ENCODE results near the gene GOLGA8S. TPM values are rescaled to one million over a fixed set of nuclear protein-coding genes. Genes with fewer than 3 reads are reported as not detected.

Gene GOLGA8S
- total RNA-seq, 2 experiments from 2014 or later, result 0.10 TPM; not detected in 1

DNA sequence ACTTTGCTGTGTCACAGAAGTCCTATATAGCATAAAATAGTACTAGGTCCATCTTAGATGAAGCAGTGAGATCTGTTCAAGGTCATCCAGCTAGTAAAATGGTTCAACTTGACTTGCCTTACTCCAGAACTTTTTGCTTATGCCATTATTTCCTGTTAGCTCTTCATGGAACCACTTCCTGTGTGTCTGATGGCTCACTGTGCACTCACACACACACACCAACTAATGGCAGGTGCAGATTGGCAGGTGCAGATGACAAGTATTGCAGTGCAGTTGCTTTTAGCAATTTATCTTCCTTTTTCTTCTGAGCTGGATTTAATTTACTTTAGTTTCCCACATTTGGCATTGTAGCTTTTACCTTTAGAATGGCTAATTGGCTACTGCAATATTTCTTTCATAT, 29.8 kb downstream of the GOLGA8S start:
- no peaks in the 10 kb centered on the region for H3K79me2 ChIP-seq (ENCODE audit: insufficient read depth, low read depth, low read length)
- no peaks in the 10 kb centered on the region for H3K9me2 ChIP-seq (ENCODE audit: insufficient read depth, low read length)
- TF ChIP-seq, protein P1, sequence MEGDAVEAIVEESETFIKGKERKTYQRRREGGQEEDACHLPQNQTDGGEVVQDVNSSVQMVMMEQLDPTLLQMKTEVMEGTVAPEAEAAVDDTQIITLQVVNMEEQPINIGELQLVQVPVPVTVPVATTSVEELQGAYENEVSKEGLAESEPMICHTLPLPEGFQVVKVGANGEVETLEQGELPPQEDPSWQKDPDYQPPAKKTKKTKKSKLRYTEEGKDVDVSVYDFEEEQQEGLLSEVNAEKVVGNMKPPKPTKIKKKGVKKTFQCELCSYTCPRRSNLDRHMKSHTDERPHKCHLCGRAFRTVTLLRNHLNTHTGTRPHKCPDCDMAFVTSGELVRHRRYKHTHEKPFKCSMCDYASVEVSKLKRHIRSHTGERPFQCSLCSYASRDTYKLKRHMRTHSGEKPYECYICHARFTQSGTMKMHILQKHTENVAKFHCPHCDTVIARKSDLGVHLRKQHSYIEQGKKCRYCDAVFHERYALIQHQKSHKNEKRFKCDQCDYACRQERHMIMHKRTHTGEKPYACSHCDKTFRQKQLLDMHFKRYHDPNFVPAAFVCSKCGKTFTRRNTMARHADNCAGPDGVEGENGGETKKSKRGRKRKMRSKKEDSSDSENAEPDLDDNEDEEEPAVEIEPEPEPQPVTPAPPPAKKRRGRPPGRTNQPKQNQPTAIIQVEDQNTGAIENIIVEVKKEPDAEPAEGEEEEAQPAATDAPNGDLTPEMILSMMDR (conservative IDR thresholded peaks at IDR 0.05; ENCODE audit: low read length), result no peak
- TF ChIP-seq EZH2phosphoT487 (IDR thresholded peaks at IDR 0.05; ENCODE audit: borderline replicate concordance, low read depth, low read length), result no peak
- no peaks in the 10 kb centered on the region for H3K9me3 ChIP-seq (ENCODE audit: low read length)
- H3K4me2 ChIP-seq (ENCODE audit: low read length), result no peak overlapping the region
- no peak overlapping the region for H3K27ac ChIP-seq (ENCODE audit: low read depth, low read length, poor library complexity, severe bottlenecking)
- H3K4me3 ChIP-seq (ENCODE audit: low read depth, low read length, poor library complexity, severe bottlenecking), result no peak overlapping the region
- no peaks in the 10 kb centered on the region for H3K36me3 ChIP-seq (ENCODE audit: insufficient read depth, low read length)
- DNase-seq (ENCODE audit: low spot score), result no peak
- intact Hi-C loops (cut with micrococcal nuclease; ENCODE audit: unreplicated experiment), result no loop called here
- ChIA-PET CTCF (ENCODE audit: unreplicated experiment) (no interaction called here), POLR2A (interaction anchor here (0.6 to 1.2 kb wide), 3 partner anchors 12 to 1228 kb away, joined by 3 to 4 read pairs (median 3); no protein-coding TSS in a partner anchor)
- no TSS peak for BruUV-seq (replicated peaks)
- H4K20me1 ChIP-seq (ENCODE audit: insufficient read depth, low read length), result no peaks in the 10 kb centered on the region
- no peak overlapping the region for H2AFZ ChIP-seq (ENCODE audit: low read length)
- no peaks in the 10 kb centered on the region for H3K4me1 ChIP-seq (ENCODE audit: insufficient read depth, low read length, poor library complexity, severe bottlenecking)

DNA sequence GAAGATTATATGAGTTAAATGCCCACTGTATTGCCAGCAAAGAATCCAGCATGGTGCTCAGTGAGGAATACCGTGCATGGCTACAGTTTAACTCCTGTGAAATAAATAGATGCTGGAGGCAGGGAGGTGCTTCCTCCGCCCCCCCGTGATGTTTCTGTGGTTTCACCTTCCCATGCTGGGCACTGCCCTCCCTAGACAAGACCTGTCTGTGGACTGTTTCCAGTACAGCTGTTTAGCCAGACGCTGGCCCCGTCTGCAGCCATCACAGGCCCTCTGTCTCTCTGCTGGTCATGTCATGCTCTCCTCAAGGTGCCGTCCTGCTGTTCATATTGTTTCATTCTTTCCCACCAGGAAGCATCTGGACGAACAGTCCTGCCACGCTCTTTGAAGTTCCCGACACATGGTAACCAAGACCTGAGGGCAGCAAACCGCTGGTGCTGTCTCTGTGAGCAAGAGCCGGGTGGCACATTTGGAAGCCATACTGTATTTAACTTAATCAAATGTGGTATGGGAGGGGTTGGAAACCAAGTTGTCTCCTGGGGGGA, 31.4 kb downstream of the GOLGA8S start:
- BruUV-seq (replicated peaks), result no TSS peak
- H3K9me3 ChIP-seq (ENCODE audit: low read length), result no peaks in the 10 kb centered on the region
- no peak overlapping the region for H3K4me2 ChIP-seq (ENCODE audit: low read length)
- no peaks in the 10 kb centered on the region for H3K79me2 ChIP-seq (ENCODE audit: insufficient read depth, low read depth, low read length)
- ChIA-PET CTCF (ENCODE audit: unreplicated experiment) (no interaction called here), POLR2A (no interaction called here)
- H3K36me3 ChIP-seq (ENCODE audit: insufficient read depth, low read length), result no peaks in the 10 kb centered on the region
- H3K9me2 ChIP-seq (ENCODE audit: insufficient read depth, low read length), result no peaks in the 10 kb centered on the region
- intact Hi-C loops (cut with micrococcal nuclease; ENCODE audit: unreplicated experiment), result no loop called here
- no peaks in the 10 kb centered on the region for H4K20me1 ChIP-seq (ENCODE audit: insufficient read depth, low read length)
- H2AFZ ChIP-seq (ENCODE audit: low read length), result no peak overlapping the region
- no peak overlapping the region for H3K4me3 ChIP-seq (ENCODE audit: low read depth, low read length, poor library complexity, severe bottlenecking)
- no peak overlapping the region for H3K27ac ChIP-seq (ENCODE audit: low read depth, low read length, poor library complexity, severe bottlenecking)
- no peak for DNase-seq (ENCODE audit: low spot score)
- no peaks in the 10 kb centered on the region for H3K4me1 ChIP-seq (ENCODE audit: insufficient read depth, low read length, poor library complexity, severe bottlenecking)
- TF ChIP-seq, protein P1 (conservative IDR thresholded peaks at IDR 0.05; ENCODE audit: low read length), result no peak
- no peak for TF ChIP-seq EZH2phosphoT487 (IDR thresholded peaks at IDR 0.05; ENCODE audit: borderline replicate concordance, low read depth, low read length)

DNA sequence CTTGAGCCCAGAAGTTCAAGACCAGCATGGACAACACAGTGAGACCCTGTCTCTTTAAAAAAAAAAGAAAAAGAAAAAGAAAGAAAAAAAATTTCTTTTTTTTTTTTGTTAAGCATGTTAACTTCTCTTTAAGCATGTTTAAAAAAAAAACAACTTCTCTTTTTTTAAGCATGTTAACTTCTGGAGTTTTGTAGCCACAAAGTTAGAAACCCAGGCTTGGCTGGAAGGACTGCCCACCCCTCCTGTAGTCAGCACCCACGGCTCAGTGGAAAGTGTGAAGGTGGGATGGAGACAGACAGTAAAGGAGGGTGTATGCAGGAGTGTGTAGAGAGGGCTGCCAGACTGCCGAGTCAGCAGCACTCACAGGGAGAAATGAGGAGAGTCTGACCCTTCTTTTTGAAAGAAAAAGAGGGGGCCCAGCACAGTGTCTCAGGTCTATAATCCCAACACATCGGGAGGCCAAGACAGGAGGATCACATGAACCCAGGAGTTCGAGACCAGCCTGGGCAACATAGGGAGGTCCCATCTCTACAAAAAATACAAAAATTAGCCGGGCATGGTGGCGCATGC, 33.2 kb downstream of the GOLGA8S start:
- TF ChIP-seq EZH2phosphoT487 (IDR thresholded peaks at IDR 0.05; ENCODE audit: borderline replicate concordance, low read depth, low read length), result no peak
- TF ChIP-seq, protein P1 (conservative IDR thresholded peaks at IDR 0.05; ENCODE audit: low read length), result no peak
- CTCF ChIA-PET (ENCODE audit: unreplicated experiment), result no interaction called here

More for the DNA sequence above, 33.2 kb downstream of the GOLGA8S start:
- no peak for DNase-seq (ENCODE audit: low spot score)
- Histone ChIP-seq H3K9me2 (ENCODE audit: insufficient read depth, low read length) (no peaks in the 10 kb centered on the region), H3K4me1 (ENCODE audit: insufficient read depth, low read length, poor library complexity, severe bottlenecking) (no peaks in the 10 kb centered on the region), H2AFZ (ENCODE audit: low read length) (no peak overlapping the region), H3K27ac (ENCODE audit: low read depth, low read length, poor library complexity, severe bottlenecking) (no peak overlapping the region), H3K4me2 (ENCODE audit: low read length) (no peak overlapping the region), H3K9me3 (ENCODE audit: low read length) (no peaks in the 10 kb centered on the region), H3K79me2 (ENCODE audit: insufficient read depth, low read depth, low read length) (no peaks in the 10 kb centered on the region), H4K20me1 (ENCODE audit: insufficient read depth, low read length) (no peaks in the 10 kb centered on the region), H3K4me3 (ENCODE audit: low read depth, low read length, poor library complexity, severe bottlenecking) (no peak overlapping the region), H3K36me3 (ENCODE audit: insufficient read depth, low read length) (no peaks in the 10 kb centered on the region)
- no TSS peak for BruUV-seq (replicated peaks)
- POLR2A ChIA-PET, result no interaction called here
- intact Hi-C loops (cut with micrococcal nuclease; ENCODE audit: unreplicated experiment), result no loop called here

Measured in OCI-LY7 (cell line).